ENCODE data around the gene DGCR2. TPM values are rescaled to one million over a fixed set of nuclear protein-coding genes. Genes with fewer than 3 reads are reported as not detected.

Gene DGCR2
- total and polyA plus RNA-seq, 2 experiments from 2014 or later = 25.6 to 42.7 TPM

DNA sequence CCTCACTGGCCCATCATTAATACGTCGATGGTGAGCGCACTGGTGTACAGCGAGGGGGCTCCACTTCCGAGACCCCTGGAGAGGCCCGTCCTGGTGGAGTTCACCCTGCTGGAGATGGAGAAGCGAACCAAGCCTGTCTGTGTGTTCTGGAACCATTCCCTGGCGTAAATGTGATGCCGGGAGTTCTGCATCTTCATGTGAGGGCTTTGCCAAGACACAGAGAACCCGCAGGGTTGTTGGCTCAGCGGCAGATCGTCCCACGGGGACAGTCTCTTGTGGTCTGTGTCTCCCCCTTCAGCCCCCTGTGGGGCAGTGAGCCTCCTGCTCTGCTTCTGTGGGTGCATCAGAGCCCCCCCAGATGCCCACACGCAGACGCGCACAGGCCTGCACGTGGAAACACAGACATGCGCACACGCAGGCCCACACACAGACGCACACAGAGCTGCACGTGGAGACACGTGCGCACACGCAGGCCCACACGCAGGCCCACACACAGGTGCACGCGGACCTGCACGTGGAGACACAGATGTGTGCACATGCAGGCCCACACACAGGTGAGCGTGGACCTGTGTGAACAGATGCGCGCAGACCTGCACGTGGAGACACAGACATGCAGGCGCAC lies 130.3 kb downstream of the DGCR2 start:
- no peak for TF ChIP-seq EZH2 (IDR thresholded peaks at IDR 0.05; ENCODE audit: insufficient read depth, poor library complexity, severe bottlenecking)
- TF ChIP-seq EZH2phosphoT487 (IDR thresholded peaks at IDR 0.05; ENCODE audit: insufficient read depth, low read depth) = no peak
- no peaks in the 10 kb centered on the region for H4K20me1 ChIP-seq (ENCODE audit: insufficient read depth)

DNA sequence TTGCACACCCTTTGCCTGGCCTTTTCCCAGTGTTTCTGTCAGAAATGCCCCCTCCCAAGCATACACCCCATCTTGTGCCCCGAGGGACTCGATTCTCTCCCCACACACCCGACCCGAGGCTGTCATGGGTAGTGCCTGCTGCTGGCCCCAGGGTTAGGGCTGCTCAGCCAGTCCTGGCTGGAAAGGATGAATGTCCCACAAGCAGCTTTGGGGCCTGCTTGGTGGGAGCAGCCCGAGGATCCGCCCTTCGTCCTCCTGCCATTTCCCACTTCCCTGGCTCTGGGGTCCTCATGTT lies 131.1 kb downstream of the DGCR2 start:
- Histone ChIP-seq H3K27ac (no peak overlapping the region), H3K4me1 (ENCODE audit: insufficient read depth) (no peaks in the 10 kb centered on the region), H3K9me2 (ENCODE audit: insufficient read depth) (no peaks in the 10 kb centered on the region), H3K4me2 (ENCODE audit: unreplicated experiment) (no peak overlapping the region), H4K20me1 (ENCODE audit: insufficient read depth) (no peaks in the 10 kb centered on the region), H2AFZ (no peak overlapping the region), H3F3A (ENCODE audit: insufficient read depth) (no peaks in the 10 kb centered on the region), H3K36me3 (ENCODE audit: low read depth) (no peaks in the 10 kb centered on the region), H3K9ac (no peak overlapping the region), H3K79me2 (ENCODE audit: insufficient read depth) (no peaks in the 10 kb centered on the region), H3K9me3 (ENCODE audit: low read depth) (no peaks in the 10 kb centered on the region), H3K27me3 (replicated peaks; ENCODE audit: insufficient read depth) (peaks cover 25% of the 10 kb centered on the region), H3K4me3 (no peak overlapping the region)
- no peak for DNase-seq
- 32 to 34% methylated on average over 7 of the region's 7 CpGs for WGBS, 2 experiments (ENCODE audit: low coverage in 1 of 2, low lambda C conversion rate in 2 of 2, missing lambda C conversion rate in 2 of 2)
- TF ChIP-seq EZH2 (IDR thresholded peaks at IDR 0.05; ENCODE audit: insufficient read depth, poor library complexity, severe bottlenecking) (no peak), EZH2phosphoT487 (IDR thresholded peaks at IDR 0.05; ENCODE audit: insufficient read depth, low read depth) (no peak)
- in situ Hi-C loops (cut with MboI) = no loop called here

More for the DNA sequence above, 130.3 kb downstream of the DGCR2 start:
- no peak overlapping the region for H3K9ac ChIP-seq
- no peak for DNase-seq
- H3K9me2 ChIP-seq (ENCODE audit: insufficient read depth) = no peaks in the 10 kb centered on the region
- peaks cover 31% of the 10 kb centered on the region for H3K27me3 ChIP-seq (replicated peaks; ENCODE audit: insufficient read depth)
- H3K4me1 ChIP-seq (ENCODE audit: insufficient read depth) = no peaks in the 10 kb centered on the region
- no peak overlapping the region for H3K4me2 ChIP-seq (ENCODE audit: unreplicated experiment)
- H2AFZ ChIP-seq = no peak overlapping the region
- H3K4me3 ChIP-seq = no peak overlapping the region
- no peaks in the 10 kb centered on the region for H3K9me3 ChIP-seq (ENCODE audit: low read depth)
- no peaks in the 10 kb centered on the region for H3K36me3 ChIP-seq (ENCODE audit: low read depth)
- no peaks in the 10 kb centered on the region for H3K79me2 ChIP-seq (ENCODE audit: insufficient read depth)
- 73 to 78% methylated on average over 33 of the region's 33 CpGs for WGBS, 2 experiments (ENCODE audit: low coverage in 1 of 2, low lambda C conversion rate in 2 of 2, missing lambda C conversion rate in 2 of 2)
- H3F3A ChIP-seq (ENCODE audit: insufficient read depth) = no peaks in the 10 kb centered on the region
- H3K27ac ChIP-seq = no peak overlapping the region
- in situ Hi-C loops (cut with MboI) = no loop called here

DNA sequence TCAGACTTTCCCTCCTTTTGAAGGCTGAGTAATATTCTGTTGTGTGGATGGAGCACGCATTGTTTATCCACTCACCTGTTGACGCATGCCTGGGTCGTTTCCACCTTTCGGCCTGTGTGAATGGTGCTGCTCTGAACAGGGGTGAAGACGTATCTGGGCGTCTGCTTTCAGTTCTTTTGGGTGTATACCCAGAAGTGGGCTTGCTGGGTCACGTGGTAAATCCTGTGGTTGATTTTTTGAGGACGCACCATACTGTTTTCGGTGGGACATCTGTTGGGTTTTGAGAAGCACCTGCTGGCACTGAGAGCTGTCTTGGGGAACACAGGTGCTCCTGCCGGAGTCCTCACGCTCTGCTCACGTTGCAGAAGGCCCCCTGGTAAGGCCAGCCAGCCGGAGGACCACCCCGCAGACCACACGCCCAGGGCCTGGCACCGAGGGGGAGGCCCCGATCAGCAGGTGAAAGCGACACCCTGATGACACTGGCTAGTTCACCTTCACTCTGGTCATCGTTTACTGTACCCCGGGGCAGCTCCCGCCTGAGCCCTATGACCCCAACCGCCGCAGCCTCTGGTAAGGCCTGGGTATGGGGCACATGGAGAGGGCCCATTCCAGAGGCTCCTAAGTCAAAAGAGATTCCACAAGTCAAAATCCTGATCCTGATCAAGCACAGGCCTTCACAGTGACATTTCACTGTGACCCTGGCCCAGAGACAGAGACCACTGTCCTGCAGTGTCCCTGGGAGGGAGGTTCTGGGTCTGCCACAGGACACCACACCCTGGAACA lies 131.7 kb downstream of the DGCR2 start:
- Histone ChIP-seq H3K9ac (no peak overlapping the region), H3K27ac (no peak overlapping the region), H3K9me3 (ENCODE audit: low read depth) (no peaks in the 10 kb centered on the region), H4K20me1 (ENCODE audit: insufficient read depth) (no peaks in the 10 kb centered on the region), H3K9me2 (ENCODE audit: insufficient read depth) (no peaks in the 10 kb centered on the region), H3K79me2 (ENCODE audit: insufficient read depth) (no peaks in the 10 kb centered on the region), H3K4me3 (no peak overlapping the region), H3K36me3 (ENCODE audit: low read depth) (no peaks in the 10 kb centered on the region), H3K27me3 (replicated peaks; ENCODE audit: insufficient read depth) (peaks cover 25% of the 10 kb centered on the region), H3F3A (ENCODE audit: insufficient read depth) (no peaks in the 10 kb centered on the region), H3K4me1 (ENCODE audit: insufficient read depth) (no peaks in the 10 kb centered on the region), H3K4me2 (ENCODE audit: unreplicated experiment) (no peak overlapping the region), H2AFZ (no peak overlapping the region)
- in situ Hi-C loops (cut with MboI) = no loop called here
- no peak for DNase-seq
- 72% methylated on average over 23 of the region's 23 CpGs for WGBS, 2 experiments (ENCODE audit: low coverage in 1 of 2, low lambda C conversion rate in 2 of 2, missing lambda C conversion rate in 2 of 2)
- TF ChIP-seq EZH2 (IDR thresholded peaks at IDR 0.05; ENCODE audit: insufficient read depth, poor library complexity, severe bottlenecking) (no peak), EZH2phosphoT487 (IDR thresholded peaks at IDR 0.05; ENCODE audit: insufficient read depth, low read depth) (no peak)

DNA sequence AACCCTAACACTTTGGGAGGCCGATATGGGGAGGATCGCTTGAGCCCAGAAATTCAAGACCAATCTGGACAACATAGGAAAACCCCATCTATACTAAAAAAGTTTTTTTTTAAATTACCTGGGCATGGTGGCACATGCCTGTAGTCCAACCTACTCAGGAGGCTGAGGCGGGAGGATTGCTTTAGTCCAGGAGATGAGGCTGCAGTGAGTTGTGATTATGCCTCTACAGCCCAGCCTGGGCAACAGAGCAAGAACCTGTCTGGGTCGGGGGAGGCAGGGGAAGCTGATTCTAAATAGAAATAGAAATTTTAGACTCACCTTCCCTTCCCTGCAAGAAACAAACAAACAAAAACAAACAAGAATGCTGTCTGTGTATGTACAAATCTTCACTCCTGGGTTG lies 133.3 kb downstream of the DGCR2 start:
- no peaks in the 10 kb centered on the region for H3K4me1 ChIP-seq (ENCODE audit: insufficient read depth)
- 49 to 60% methylated on average over 4 of the region's 4 CpGs for WGBS, 2 experiments (ENCODE audit: low coverage in 1 of 2, low lambda C conversion rate in 2 of 2, missing lambda C conversion rate in 2 of 2)
- H3K27ac ChIP-seq = no peak overlapping the region
- no peaks in the 10 kb centered on the region for H3K9me2 ChIP-seq (ENCODE audit: insufficient read depth)
- H3K9me3 ChIP-seq (ENCODE audit: low read depth) = no peaks in the 10 kb centered on the region
- H3K9ac ChIP-seq = no peak overlapping the region
- in situ Hi-C loops (cut with MboI) = no loop called here
- no peaks in the 10 kb centered on the region for H4K20me1 ChIP-seq (ENCODE audit: insufficient read depth)
- H2AFZ ChIP-seq = no peak overlapping the region
- peaks cover 15% of the 10 kb centered on the region for H3K27me3 ChIP-seq (replicated peaks; ENCODE audit: insufficient read depth)
- no peak overlapping the region for H3K4me2 ChIP-seq (ENCODE audit: unreplicated experiment)
- TF ChIP-seq EZH2phosphoT487 (IDR thresholded peaks at IDR 0.05; ENCODE audit: insufficient read depth, low read depth) = no peak
- TF ChIP-seq EZH2 (IDR thresholded peaks at IDR 0.05; ENCODE audit: insufficient read depth, poor library complexity, severe bottlenecking) = no peak
- no peaks in the 10 kb centered on the region for H3K36me3 ChIP-seq (ENCODE audit: low read depth)
- no peaks in the 10 kb centered on the region for H3K79me2 ChIP-seq (ENCODE audit: insufficient read depth)
- no peak overlapping the region for H3K4me3 ChIP-seq
- H3F3A ChIP-seq (ENCODE audit: insufficient read depth) = no peaks in the 10 kb centered on the region
- no peak for DNase-seq

Measured in GM23248 (cell line).